ENCODE measurements around the gene MRPL36. TPM values are rescaled to one million over a fixed set of nuclear protein-coding genes. Genes with fewer than 3 reads are reported as not detected.
A peak's percentile ranks its signal among the peaks of the same experiment; 100 is the strongest.

Gene MRPL36
- total RNA-seq, 5 donors from 2014 or later (not counting 1 experiment from before 2014, with no cell fraction given), result 10.6 to 32.5 (median 29.8) TPM

DNA sequence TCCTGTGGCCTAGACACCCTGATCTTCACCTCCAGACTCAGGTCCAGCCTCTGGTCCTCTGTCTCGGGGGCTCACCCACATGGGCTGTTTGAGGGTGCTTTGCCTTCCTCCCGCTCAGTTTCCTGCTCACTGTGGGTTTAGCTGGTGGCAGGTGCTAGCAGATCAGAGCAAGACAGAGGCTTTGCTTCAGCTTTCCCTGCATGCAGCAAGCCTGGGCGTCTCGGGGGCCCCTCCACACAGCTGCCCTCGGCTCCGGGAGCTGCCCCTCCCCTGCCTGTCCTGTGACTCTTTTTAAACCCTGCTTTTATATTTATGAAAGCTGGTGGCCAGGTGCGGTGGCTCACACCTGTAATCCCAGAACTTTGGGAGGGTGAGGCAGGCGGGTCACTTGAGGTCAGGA lies 14.6 kb downstream of the MRPL36 start:
- peaks cover 0 to 32% of the 10 kb centered on the region in 2 experiments for H3K27me3 ChIP-seq (replicated peaks in 1 of 2; ENCODE audit: control insufficient read depth in 2 of 2, extremely low read depth in 1 of 2, insufficient read depth in 2 of 2, low read length in 1 of 2)
- Mint-ChIP-seq H3K36me3 (no peaks in the 10 kb centered on the region), H3K4me1 (peaks cover 24 to 32% (median 28%) of the 10 kb centered on the region in 3 donors), H3K27ac (peak overlapping the region in 1 of 2 donors; percentile 64), H3K27me3 (peaks cover 6 to 10% of the 10 kb centered on the region in 2 donors), H3K4me3 (peak overlapping the region in 1 of 3 donors; percentile 19), H3K9me3 (no peaks in the 10 kb centered on the region)
- no peaks in the 10 kb centered on the region for H3K36me3 ChIP-seq (ENCODE audit: control insufficient read depth in 2 of 2, extremely low read depth in 1 of 2, insufficient read depth in 1 of 2, low read length in 1 of 2)
- H3K27ac ChIP-seq (ENCODE audit: low read length), result no peak overlapping the region
- peak in 3 of 4 experiments; percentile 38 to 83 (median 62) for ATAC-seq (replicated peaks in 1 of 4)
- peaks cover 0 to 23% of the 10 kb centered on the region in 2 experiments for H3K4me1 ChIP-seq (ENCODE audit: control insufficient read depth in 1 of 2, extremely low read depth in 1 of 2, insufficient read depth in 2 of 2, low read length in 2 of 2)
- POLR2A ChIA-PET, result no interaction called here
- no peaks in the 10 kb centered on the region for H3K9me3 ChIP-seq
- DNase-seq, result peak in 1 of 35 experiments; percentile 30
- H3K4me3 ChIP-seq (ENCODE audit: control insufficient read depth in 1 of 2, extremely low read depth in 1 of 2, low read length in 1 of 2), result no peak overlapping the region
- CTCF ChIA-PET, result no interaction called here
- 48% methylated on average over 3 of the region's 8 CpGs for WGBS (ENCODE audit: insufficient coverage)

DNA sequence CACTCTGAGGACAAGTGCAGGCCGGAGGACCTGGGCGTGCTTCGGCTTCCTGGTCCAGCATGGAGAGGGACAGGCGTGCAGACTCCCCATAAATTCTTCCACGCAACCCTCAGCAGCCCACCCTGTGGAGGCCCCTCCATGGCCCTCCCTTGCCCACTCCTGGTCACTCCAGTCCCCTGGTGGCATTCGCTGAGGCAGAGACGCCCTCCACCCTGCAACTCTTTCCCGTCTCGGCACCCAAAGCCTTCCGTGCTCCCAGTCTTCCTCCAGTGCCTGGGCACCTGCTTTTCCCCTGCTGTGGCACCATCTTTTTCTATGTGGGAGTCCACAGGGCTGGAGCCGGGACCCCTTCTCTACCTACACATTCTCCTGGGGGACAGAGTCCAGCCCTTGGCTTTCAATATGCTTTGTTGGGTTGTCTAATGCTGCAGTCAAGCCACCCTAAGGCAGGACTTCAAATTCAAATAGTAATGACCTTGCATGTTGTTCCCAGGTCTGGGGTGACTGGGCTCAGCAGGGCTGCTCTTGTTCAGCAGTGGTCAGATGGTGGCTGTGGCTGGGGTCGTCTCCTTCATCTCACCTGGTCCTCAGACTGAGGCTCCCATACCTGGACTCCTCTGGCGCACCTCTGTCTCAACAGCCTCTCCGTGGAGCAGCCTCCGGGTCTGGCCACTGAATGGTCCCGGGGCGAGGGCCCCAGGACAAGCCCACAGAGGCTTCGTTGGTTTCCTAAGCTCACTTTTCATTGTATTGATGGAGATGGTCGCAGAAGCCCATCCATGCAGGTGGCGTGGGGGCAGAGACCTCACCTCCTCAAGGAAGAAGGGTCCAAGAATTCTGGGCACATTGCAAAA lies 15.2 kb downstream of the MRPL36 start:
- Histone ChIP-seq H3K4me1 (ENCODE audit: control insufficient read depth in 1 of 2, extremely low read depth in 1 of 2, insufficient read depth in 2 of 2, low read length in 2 of 2) (peaks cover 0 to 21% of the 10 kb centered on the region in 2 experiments), H3K9me3 (no peaks in the 10 kb centered on the region), H3K4me3 (ENCODE audit: control insufficient read depth in 1 of 2, extremely low read depth in 1 of 2, low read length in 1 of 2) (no peak overlapping the region), H3K27ac (ENCODE audit: low read length) (no peak overlapping the region), H3K36me3 (ENCODE audit: control insufficient read depth in 2 of 2, extremely low read depth in 1 of 2, insufficient read depth in 1 of 2, low read length in 1 of 2) (no peaks in the 10 kb centered on the region), H3K27me3 (replicated peaks in 1 of 2; ENCODE audit: control insufficient read depth in 2 of 2, extremely low read depth in 1 of 2, insufficient read depth in 2 of 2, low read length in 1 of 2) (peaks cover 0 to 32% of the 10 kb centered on the region in 2 experiments)
- peak overlapping the region in 1 of 3 donors; percentile 19 for H3K4me3 Mint-ChIP-seq
- 84% methylated on average over 16 of the region's 20 CpGs for WGBS (ENCODE audit: insufficient coverage)
- H3K9me3 Mint-ChIP-seq, result no peaks in the 10 kb centered on the region
- peaks cover 6 to 10% of the 10 kb centered on the region in 2 donors for H3K27me3 Mint-ChIP-seq
- peak overlapping the region in 1 of 2 donors; percentile 64 for H3K27ac Mint-ChIP-seq
- H3K4me1 Mint-ChIP-seq, result peaks cover 17 to 26% (median 21%) of the 10 kb centered on the region in 3 donors
- ChIA-PET CTCF (no interaction called here), POLR2A (no interaction called here)
- no peaks in the 10 kb centered on the region for H3K36me3 Mint-ChIP-seq
- no peak for ATAC-seq (replicated peaks in 1 of 4)
- DNase-seq, result no peak

DNA sequence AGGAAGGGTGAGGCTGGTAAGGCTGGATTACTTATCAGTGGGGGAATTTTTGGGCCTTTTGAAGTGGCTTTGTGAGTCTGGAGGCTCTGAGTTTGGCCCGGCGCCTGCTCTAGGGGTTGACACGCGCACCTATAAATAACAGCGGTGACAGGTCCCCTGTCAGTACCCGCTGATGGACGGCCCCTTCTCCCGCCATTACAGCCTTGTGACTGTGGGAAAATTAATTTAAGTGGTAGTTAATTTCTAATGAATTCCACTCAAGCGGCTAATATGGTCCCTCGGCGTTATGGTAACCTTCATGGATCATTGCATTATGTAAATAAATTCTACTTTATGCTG lies 16.5 kb downstream of the MRPL36 start:
- Histone ChIP-seq H3K27ac (ENCODE audit: low read length) (no peak overlapping the region), H3K36me3 (ENCODE audit: control insufficient read depth in 2 of 2, extremely low read depth in 1 of 2, insufficient read depth in 1 of 2, low read length in 1 of 2) (no peaks in the 10 kb centered on the region), H3K4me3 (ENCODE audit: control insufficient read depth in 1 of 2, extremely low read depth in 1 of 2, low read length in 1 of 2) (no peak overlapping the region), H3K9me3 (no peaks in the 10 kb centered on the region), H3K27me3 (replicated peaks in 1 of 2; ENCODE audit: control insufficient read depth in 2 of 2, extremely low read depth in 1 of 2, insufficient read depth in 2 of 2, low read length in 1 of 2) (peaks cover 0 to 34% of the 10 kb centered on the region in 2 experiments), H3K4me1 (ENCODE audit: control insufficient read depth in 1 of 2, extremely low read depth in 1 of 2, insufficient read depth in 2 of 2, low read length in 2 of 2) (peaks cover 0 to 21% of the 10 kb centered on the region in 2 experiments)
- Mint-ChIP-seq H3K4me3 (no peak overlapping the region), H3K36me3 (no peaks in the 10 kb centered on the region), H3K4me1 (peaks cover 12 to 24% (median 21%) of the 10 kb centered on the region in 3 donors), H3K9me3 (no peaks in the 10 kb centered on the region), H3K27me3 (peaks cover 6 to 10% of the 10 kb centered on the region in 2 donors), H3K27ac (no peak overlapping the region)
- ChIA-PET CTCF (no interaction called here), POLR2A (no interaction called here)
- 8% methylated on average over 2 of the region's 11 CpGs for WGBS (ENCODE audit: insufficient coverage)
- DNase-seq (peak in 2 of 35 experiments; percentile 13 to 40), ATAC-seq (replicated peaks in 1 of 4) (peak in 1 of 4 experiments; percentile 35)

DNA sequence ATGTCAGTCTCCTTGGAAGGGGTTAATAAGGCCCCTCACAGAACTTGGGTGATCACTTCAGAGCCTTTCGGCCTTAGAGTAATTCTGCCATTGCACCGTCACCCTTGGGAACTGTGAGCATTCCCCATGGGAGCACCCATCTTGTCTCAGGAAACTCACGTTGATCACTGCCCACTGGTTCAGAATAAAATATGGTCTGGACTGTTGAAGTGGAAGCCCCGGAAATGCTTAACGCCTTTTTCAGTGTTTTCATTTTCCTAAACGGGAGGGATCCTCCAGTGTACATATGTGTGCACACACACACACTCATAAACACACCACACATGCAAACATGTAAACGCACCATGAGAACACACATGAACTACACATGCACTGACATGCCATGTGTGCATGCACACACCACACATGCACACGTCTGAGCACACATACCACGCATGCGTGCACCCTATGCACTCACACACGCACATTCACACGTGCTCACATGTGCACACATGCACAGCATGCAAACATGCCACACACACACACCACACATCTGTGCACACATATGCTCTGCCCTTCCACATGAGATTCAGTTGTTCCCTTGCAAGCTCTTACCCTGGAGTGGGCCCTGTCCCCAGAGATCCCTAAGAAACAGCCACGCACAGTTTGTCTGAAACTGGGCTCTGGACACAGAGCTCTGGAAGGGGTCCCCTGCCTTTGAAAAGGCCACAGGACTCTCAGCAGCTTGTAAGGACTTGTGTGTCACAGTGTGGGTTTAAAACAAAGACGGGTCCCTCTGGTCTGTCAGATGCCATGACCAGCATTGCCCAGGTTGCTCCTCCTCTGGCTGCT lies 17.0 kb downstream of the MRPL36 start:
- WGBS (ENCODE audit: insufficient coverage), result 81% methylated on average over 12 of the region's 14 CpGs
- no peaks in the 10 kb centered on the region for H3K36me3 Mint-ChIP-seq
- no peak overlapping the region for H3K4me3 ChIP-seq (ENCODE audit: control insufficient read depth in 1 of 2, extremely low read depth in 1 of 2, low read length in 1 of 2)
- H3K36me3 ChIP-seq (ENCODE audit: control insufficient read depth in 2 of 2, extremely low read depth in 1 of 2, insufficient read depth in 1 of 2, low read length in 1 of 2), result no peaks in the 10 kb centered on the region
- H3K4me1 ChIP-seq (ENCODE audit: control insufficient read depth in 1 of 2, extremely low read depth in 1 of 2, insufficient read depth in 2 of 2, low read length in 2 of 2), result peaks cover 0 to 21% of the 10 kb centered on the region in 2 experiments
- H3K27ac Mint-ChIP-seq, result no peak overlapping the region
- peaks cover 6 to 10% of the 10 kb centered on the region in 2 donors for H3K27me3 Mint-ChIP-seq
- ATAC-seq (replicated peaks in 1 of 4) (no peak), DNase-seq (no peak)
- peaks cover 0 to 40% of the 10 kb centered on the region in 2 experiments for H3K27me3 ChIP-seq (replicated peaks in 1 of 2; ENCODE audit: control insufficient read depth in 2 of 2, extremely low read depth in 1 of 2, insufficient read depth in 2 of 2, low read length in 1 of 2)
- H3K27ac ChIP-seq (ENCODE audit: low read length), result no peak overlapping the region
- peaks cover 10 to 22% (median 16%) of the 10 kb centered on the region in 3 donors for H3K4me1 Mint-ChIP-seq
- CTCF ChIA-PET, result no interaction called here
- POLR2A ChIA-PET, result no interaction called here
- no peaks in the 10 kb centered on the region for H3K9me3 ChIP-seq
- H3K9me3 Mint-ChIP-seq, result no peaks in the 10 kb centered on the region
- H3K4me3 Mint-ChIP-seq, result no peak overlapping the region

DNA sequence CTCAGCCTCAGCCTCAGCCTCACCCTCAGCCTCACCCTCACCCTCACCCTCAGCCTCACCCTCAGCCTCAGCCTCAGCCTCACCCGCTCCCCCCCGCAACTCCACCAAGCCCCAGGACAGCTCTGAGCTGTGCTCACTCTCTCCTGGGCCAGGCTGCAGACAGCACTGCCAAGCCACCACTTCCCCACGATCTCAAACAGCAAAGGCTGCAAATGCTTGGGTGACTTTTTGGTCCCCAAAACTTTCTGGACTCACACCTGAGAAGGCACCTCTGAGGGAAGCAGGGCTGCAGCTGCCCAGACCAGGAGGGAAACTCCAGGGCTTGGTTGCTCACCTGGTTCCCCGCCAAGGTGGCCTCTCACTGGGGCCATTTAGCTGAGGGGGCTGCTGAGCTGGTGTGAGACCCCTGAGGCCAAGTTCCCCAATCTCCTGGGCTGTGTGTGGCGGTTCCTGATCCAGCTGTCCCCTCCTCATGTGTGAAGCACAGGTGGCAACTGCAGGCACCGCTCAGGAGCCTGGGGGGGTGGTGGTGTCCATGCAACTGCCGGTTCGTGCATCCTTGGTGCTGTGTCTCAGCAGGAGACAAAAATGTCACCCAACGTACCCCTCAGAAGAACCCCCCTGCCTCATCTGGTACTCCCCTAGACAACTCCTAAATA lies 17.8 kb downstream of the MRPL36 start:
- H3K4me1 ChIP-seq (ENCODE audit: control insufficient read depth in 1 of 2, extremely low read depth in 1 of 2, insufficient read depth in 2 of 2, low read length in 2 of 2), result peaks cover 0 to 21% of the 10 kb centered on the region in 2 experiments
- Mint-ChIP-seq H3K27ac (no peak overlapping the region), H3K36me3 (no peaks in the 10 kb centered on the region), H3K27me3 (peaks cover 6 to 10% of the 10 kb centered on the region in 2 donors), H3K4me3 (no peak overlapping the region), H3K4me1 (peaks cover 10 to 22% (median 16%) of the 10 kb centered on the region in 3 donors), H3K9me3 (no peaks in the 10 kb centered on the region)
- H3K4me3 ChIP-seq (ENCODE audit: control insufficient read depth in 1 of 2, extremely low read depth in 1 of 2, low read length in 1 of 2), result no peak overlapping the region
- WGBS (ENCODE audit: insufficient coverage), result 79% methylated on average over 5 of the region's 9 CpGs
- H3K36me3 ChIP-seq (ENCODE audit: control insufficient read depth in 2 of 2, extremely low read depth in 1 of 2, insufficient read depth in 1 of 2, low read length in 1 of 2), result no peaks in the 10 kb centered on the region
- ATAC-seq (replicated peaks in 1 of 4), result no peak
- H3K9me3 ChIP-seq, result no peaks in the 10 kb centered on the region
- no peak overlapping the region for H3K27ac ChIP-seq (ENCODE audit: low read length)
- CTCF ChIA-PET, result no interaction called here
- POLR2A ChIA-PET, result no interaction called here
- no peak for DNase-seq
- H3K27me3 ChIP-seq (replicated peaks in 1 of 2; ENCODE audit: control insufficient read depth in 2 of 2, extremely low read depth in 1 of 2, insufficient read depth in 2 of 2, low read length in 1 of 2), result peaks cover 0 to 45% of the 10 kb centered on the region in 2 experiments

DNA sequence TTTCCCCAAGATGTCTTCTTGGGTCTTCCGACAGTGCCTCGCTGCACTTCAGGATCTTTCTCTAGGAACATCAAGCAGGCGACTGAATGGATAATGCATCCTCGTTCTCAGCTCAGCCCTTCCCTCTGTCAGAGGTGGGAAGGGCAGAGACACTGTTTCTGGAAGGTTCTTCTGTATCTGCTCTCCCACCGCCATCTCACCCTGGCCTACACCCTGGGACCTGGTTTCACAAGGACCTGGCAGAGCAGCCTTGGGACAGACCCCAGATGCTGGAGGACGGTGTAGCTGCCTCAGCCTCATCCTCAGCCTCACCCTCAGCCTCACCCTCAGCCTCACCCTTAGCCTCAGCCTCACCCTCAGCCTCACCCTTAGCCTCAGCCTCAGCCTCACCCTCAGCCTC lies 18.5 kb downstream of the MRPL36 start:
- no peaks in the 10 kb centered on the region for H3K9me3 Mint-ChIP-seq
- H3K27ac ChIP-seq (ENCODE audit: low read length), result no peak overlapping the region
- no peak overlapping the region for H3K4me3 Mint-ChIP-seq
- WGBS (ENCODE audit: insufficient coverage), result 61% methylated on average over 2 of the region's 6 CpGs
- H3K9me3 ChIP-seq, result no peaks in the 10 kb centered on the region
- POLR2A ChIA-PET, result no interaction called here
- H3K4me1 ChIP-seq (ENCODE audit: control insufficient read depth in 1 of 2, extremely low read depth in 1 of 2, insufficient read depth in 2 of 2, low read length in 2 of 2), result peaks cover 0 to 21% of the 10 kb centered on the region in 2 experiments
- no peak overlapping the region for H3K4me3 ChIP-seq (ENCODE audit: control insufficient read depth in 1 of 2, extremely low read depth in 1 of 2, low read length in 1 of 2)
- DNase-seq (no peak), ATAC-seq (replicated peaks in 1 of 4) (no peak)
- no peaks in the 10 kb centered on the region for H3K36me3 Mint-ChIP-seq
- no peaks in the 10 kb centered on the region for H3K36me3 ChIP-seq (ENCODE audit: control insufficient read depth in 2 of 2, extremely low read depth in 1 of 2, insufficient read depth in 1 of 2, low read length in 1 of 2)
- peaks cover 10 to 22% (median 16%) of the 10 kb centered on the region in 3 donors for H3K4me1 Mint-ChIP-seq
- H3K27me3 Mint-ChIP-seq, result peaks cover 6 to 10% of the 10 kb centered on the region in 2 donors
- peaks cover 0 to 45% of the 10 kb centered on the region in 2 experiments for H3K27me3 ChIP-seq (replicated peaks in 1 of 2; ENCODE audit: control insufficient read depth in 2 of 2, extremely low read depth in 1 of 2, insufficient read depth in 2 of 2, low read length in 1 of 2)
- no peak overlapping the region for H3K27ac Mint-ChIP-seq
- CTCF ChIA-PET, result no interaction called here
